Medulla oblongata (tissue), 1 donor: ENCODE data around the gene RALGAPA2.

Experiments used
- DNase-seq: peaks from one replicate; pipeline ENCODE4 v3.0.0-alpha.2; 2015; ENCODE audit errors: extremely low spot score

RALGAPA2 gene

GRCh38 chr20:20405623-20406022 lies 306.8 kb downstream of the RALGAPA2 start:
- DNase-seq = no peak

- no peak for DNase-seq
Measured at GRCh38 chr20:20404633-20405032, 307.8 kb downstream of the RALGAPA2 start.

GRCh38 chr20:20401991-20402390 lies 310.5 kb downstream of the RALGAPA2 start:
- DNase-seq = no peak

- DNase-seq = no peak
Measured at GRCh38 chr20:20399531-20400500, 312.6 kb downstream of the RALGAPA2 start.

GRCh38 chr20:20398123-20398522 lies 314.3 kb downstream of the RALGAPA2 start:
- no peak for DNase-seq

GRCh38 chr20:20396794-20397193 lies 315.6 kb downstream of the RALGAPA2 start:
- no peak for DNase-seq

GRCh38 chr20:20395903-20396568 lies 316.4 kb downstream of the RALGAPA2 start:
- DNase-seq = no peak

GRCh38 chr20:20395087-20395486 lies 317.4 kb downstream of the RALGAPA2 start:
- DNase-seq = no peak

- DNase-seq = no peak
Measured at GRCh38 chr20:20393207-20394120, 319.0 kb downstream of the RALGAPA2 start.

- no peak for DNase-seq
Measured at GRCh38 chr20:20391766-20392165, 320.7 kb downstream of the RALGAPA2 start.

- DNase-seq = no peak
Measured at GRCh38 chr20:20391115-20391514, 321.3 kb downstream of the RALGAPA2 start.

- DNase-seq = no peak
Measured at GRCh38 chr20:20390393-20390792, 322.1 kb downstream of the RALGAPA2 start.

GRCh38 chr20:20386192-20386591 lies 326.3 kb downstream of the RALGAPA2 start:
- DNase-seq = no peak

- DNase-seq = no peak
Measured at GRCh38 chr20:20375862-20376261, 336.6 kb downstream of the RALGAPA2 start.

GRCh38 chr20:20373091-20373571 lies 339.3 kb downstream of the RALGAPA2 start:
- no peak for DNase-seq

GRCh38 chr20:20371681-20372080 lies 340.8 kb downstream of the RALGAPA2 start:
- DNase-seq = no peak

GRCh38 chr20:20371083-20371482 lies 341.4 kb downstream of the RALGAPA2 start:
- no peak for DNase-seq

- DNase-seq = no peak
Measured at GRCh38 chr20:20370094-20370575, 342.3 kb downstream of the RALGAPA2 start.

- no peak for DNase-seq
Measured at GRCh38 chr20:20369250-20370093, 343.0 kb downstream of the RALGAPA2 start.

GRCh38 chr20:20368418-20369249 lies 343.8 kb downstream of the RALGAPA2 start:
- no peak for DNase-seq
